ENCODE data around the gene SLC26A6.

The SLC26A6 gene

GRCh38 chr3:48635222-48636021, at the start of gene SLC26A6:
TSS of gene SLC26A6 (minus strand) at chr3:48635461. CDS start at chr3:48635393, 68 bp downstream.
- peak; percentile 97 for DNase-seq

- DNase-seq: no peak
Measured at GRCh38 chr3:48684480-48685143, 49.4 kb upstream of the SLC26A6 start.

GRCh38 chr3:48684054-48684349, 48.7 kb upstream of the SLC26A6 start:
- no peak for DNase-seq

GRCh38 chr3:48682786-48683185, 47.5 kb upstream of the SLC26A6 start:
- no peak for DNase-seq

DNA sequence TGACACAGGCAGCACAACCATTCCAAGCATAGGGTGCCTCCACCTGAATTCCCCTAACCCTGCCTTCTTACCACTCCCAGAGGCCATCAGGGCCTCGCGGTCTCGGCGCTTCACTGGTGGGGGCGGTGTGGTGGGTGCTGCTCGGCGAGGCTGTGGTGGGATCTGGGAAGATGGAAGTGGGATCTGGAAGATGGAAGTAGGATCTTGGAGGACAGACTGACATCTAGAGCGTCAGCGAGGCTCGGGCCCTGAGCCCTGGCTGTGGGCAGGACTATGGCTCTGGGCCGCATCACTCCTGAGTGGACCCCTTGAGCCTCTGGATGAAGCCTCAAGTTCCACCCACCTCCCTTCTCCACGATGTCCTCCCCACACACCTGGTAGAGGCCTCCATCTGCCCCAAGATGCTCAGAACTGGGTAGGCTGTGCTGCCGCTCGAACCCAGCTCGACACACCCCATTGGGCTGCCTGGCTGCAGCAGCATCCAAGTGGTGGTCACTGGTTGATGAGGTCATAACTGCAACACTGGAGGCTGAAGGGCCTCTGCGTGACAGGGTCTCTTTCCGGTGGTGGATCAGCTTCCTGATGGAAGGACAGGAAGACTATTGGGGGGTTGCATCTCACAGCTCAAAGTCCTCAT, 46.8 kb upstream of the SLC26A6 start:
- DNase-seq: no peak

DNA sequence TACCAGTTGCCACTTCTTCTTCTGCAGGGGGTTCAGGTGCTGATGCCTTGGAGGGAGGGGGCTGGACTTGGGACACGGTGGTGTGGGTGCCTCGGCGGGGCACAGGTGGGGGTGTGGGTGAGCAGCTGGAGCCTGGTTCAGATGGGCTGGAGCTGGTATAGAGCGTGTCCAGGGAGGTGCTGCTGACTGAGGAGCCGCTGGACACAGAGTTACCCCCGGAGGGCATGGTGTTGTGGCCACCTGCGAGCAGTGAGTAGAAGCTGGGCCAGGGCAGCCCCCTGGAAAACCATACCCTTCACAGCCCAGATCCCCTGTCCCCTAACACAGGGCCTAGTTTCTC, 46.2 kb upstream of the SLC26A6 start:
- no peak for DNase-seq

DNA sequence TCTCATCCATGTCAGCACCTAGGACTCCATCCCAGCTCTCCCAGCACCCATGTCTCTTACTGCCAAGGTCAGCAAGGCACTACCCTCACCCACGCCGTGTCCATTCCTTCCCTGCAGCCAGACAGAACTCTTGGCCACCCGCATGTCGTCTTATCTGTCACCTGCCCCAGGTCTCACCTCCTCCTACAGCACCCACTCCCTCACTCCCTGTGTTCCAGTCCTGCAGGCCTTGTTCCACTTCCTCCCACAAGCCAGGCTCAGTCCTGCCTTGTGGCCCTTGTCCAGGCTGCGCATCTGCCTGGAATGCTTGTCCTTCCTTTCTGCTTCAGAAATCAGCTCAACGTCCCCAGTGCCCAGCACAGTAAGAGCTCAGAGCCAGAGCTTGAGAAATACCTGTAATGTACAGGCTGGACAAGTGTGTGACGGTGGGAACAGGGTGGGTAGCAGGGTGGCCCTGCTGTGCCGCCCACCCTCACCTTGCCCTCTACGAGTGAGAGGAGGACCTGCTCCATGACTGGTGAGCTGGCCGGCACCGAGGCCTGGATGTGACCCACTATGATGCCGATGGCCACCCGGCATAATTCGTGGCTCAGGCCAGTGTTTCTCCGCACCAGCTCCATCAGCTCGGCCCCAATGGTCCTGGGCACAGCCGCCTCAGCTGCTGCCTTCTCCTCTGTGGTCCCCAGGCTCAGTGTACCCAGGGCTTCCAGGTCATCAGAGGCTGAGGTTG, 45.7 kb upstream of the SLC26A6 start:
- no peak for DNase-seq

DNA sequence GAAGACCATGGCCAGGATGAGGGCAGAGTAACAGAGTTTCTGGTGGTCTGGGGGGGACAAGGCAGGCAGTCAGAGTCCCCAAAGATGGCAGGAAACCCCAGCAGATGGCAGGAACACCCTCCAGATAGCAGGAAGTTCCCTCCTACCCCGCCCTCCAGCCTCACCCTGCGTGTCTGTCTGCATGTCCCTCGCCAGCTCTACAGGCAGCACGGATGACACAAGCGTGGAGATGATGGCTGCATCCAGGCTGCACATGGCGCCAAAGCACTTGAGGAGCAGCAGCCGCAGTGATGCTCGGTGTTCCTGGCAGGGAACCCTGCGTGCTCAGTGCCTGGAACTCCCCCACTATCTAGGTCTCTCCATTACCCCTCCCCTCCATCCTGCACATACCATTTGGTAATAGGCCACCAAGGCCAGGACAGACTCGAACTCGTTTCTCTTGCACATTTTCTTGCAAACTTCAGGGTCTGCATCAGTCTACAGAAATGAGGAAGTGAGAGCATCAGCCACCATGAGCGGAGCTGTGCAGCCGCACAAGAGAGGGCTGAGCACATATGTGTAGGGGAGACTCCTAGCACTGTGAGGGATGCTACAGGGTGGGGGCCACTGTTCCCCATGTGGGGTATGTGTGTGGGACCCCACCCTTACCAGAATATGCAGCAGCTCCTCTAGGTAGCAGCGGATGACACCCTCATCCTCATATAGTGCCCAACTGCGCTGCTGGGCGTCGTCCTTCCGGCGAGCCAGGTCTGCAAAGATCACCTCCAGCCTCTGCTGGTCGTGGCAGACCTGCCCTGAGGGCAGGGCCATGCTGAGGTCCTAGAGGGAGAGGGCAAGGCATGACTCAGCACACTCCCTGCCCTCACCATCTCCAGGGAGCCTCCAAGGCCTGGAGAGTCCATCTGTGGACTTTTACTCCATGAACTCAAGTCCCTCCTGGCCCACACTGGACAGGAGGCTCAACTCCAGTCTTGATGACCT, 44.4 kb upstream of the SLC26A6 start:
- DNase-seq: no peak

GRCh38 chr3:48678566-48679380, 43.5 kb upstream of the SLC26A6 start:
- no peak for DNase-seq

- DNase-seq: no peak
Measured at GRCh38 chr3:48678056-48678455, 42.8 kb upstream of the SLC26A6 start.

DNA sequence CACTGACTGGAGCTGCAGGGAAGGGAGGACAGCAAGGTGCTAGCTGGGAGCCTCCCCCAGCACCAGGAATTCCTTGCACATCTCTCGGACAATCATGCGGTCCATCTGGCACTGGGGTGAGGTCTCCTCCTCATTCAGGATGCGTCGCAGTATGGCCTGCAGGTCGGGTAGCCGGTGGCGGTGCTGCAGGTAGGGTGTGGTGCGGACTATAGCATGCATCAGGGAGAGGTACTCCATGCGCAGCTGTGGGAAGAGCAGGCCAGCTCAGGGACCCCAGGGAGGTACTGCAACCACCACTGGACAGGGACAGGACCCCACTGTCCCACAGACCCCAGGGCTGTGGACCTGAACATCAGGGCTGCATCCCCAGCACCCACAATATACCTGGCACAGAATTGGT, 39.2 kb upstream of the SLC26A6 start:
- DNase-seq: no peak

GRCh38 chr3:48672522-48672921, 37.3 kb upstream of the SLC26A6 start:
- DNase-seq: no peak

DNA sequence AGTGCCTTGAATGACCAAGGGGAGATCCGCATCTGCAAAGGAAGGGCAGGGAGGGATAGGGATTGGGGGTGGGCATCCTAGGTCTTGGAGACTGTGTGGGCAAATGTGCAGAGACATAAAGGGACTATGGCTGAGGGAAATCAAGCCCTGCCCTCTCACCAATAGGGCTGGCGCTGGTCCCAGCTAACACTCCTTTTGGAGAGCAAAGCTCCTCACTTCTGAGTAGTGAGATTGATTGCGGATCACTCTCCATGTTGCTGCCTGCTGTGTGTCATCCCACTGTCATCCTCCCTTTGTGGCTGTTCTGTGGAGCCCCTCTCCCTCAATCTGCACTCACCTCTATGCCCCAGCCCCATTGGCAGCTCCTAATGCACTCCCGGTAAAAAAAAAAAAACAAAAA, 29.7 kb upstream of the SLC26A6 start:
- DNase-seq: no peak

- DNase-seq: no peak
Measured at GRCh38 chr3:48664313-48664644, 29.0 kb upstream of the SLC26A6 start.

DNA sequence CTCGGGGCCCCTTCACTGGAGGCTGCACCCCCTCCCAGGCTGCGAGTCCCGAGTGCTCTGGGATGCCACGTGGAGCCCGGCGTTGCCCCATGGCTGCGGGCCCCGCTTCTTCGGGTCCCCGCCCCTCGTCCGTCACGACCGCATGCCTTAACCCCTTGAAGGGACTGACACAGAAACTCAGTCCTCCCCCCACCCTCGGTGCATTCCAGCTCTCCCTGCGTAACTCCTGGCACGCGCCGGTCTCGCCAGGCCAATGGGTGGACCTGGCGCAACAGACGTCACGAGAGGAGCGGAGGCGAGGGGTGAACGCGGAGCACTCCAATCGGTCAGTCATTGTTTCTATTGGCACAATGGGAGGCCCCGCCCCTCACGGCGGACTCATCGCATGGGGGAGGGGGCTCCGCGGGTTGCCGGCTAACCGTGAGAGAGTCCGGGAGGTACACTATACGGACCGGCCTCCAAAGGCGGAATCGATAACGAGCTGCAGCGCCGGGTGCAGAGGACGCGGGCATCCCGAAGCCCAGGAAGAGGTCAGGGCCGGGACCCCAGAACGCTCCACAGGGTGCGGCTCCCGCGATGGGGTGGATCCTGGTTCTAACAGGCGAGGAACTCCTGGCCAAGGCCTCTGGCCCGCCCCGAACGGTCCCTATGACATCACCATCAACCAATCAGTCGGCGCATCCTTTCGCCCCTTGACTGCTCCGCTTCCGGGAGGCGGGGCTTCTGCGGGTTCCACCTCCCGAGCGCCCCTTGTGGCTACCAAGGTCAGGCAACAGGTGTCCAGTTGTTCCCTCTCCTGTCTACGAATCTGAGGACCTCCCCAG, 28.4 kb upstream of the SLC26A6 start:
- peak; percentile 95 for DNase-seq

- DNase-seq: peak; percentile 84
Measured at GRCh38 chr3:48662753-48663488, 27.7 kb upstream of the SLC26A6 start, which contains the start of gene CELSR3. TSS of gene CELSR3 (minus strand) at chr3:48662886. CDS start at chr3:48662634, 252 bp downstream.

DNA sequence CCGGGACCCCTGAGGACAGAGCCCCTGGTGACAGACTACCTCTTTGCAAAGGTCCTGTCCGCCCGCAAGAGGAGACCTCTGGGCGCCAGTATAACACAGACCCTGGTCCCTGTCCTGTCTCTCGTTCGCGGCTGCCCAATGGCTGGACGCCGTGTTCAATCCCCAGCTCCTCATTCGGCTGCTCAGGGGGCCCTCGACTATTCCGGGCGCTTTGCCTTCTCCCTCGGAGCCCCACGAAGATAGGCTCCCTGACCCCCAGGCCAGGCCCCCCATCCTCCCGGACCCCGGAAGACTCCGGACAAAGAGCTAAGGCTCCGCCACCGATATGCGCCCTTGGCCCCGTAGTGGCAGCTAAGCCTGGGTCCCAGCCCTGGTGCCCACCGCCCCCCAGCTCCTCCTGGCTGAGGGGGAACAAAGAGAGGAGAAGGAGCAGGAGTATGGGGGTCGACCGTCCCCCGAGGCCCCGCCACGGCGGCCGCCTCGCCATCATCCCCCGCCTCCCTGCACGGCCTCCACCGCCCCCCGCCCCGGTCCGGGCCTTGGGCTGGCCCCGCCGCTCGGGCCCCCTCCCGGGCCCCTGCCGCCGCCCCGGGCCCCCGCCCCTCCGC, 27.0 kb upstream of the SLC26A6 start:
- DNase-seq: no peak

- peak; percentile 49 for DNase-seq
Measured at GRCh38 chr3:48661501-48662144, 26.4 kb upstream of the SLC26A6 start.
